LHCN-M2 (cell line): ENCODE data around the gene GPBP1. TPM values are rescaled to one million over a fixed set of nuclear protein-coding genes. Genes with fewer than 3 reads are reported as not detected.
"Not testable (repeated sequence)": the region's sequence is repeated elsewhere in the genome, so short reads cannot be mapped to it uniquely, and the experiment has no call there.

Experiments used
- DNase-seq: peaks from one replicate; pipeline ENCODE4 v3.0.0-alpha.2; 2012; ENCODE audit warnings: low read depth
- polyA plus RNA-seq: library from polyadenylated mRNA; unstranded; fragments of >200 nt; gene quantifications from one replicate; pipeline ENCODE4 v1.2.1, GENCODE V29; 2012; ENCODE audit warnings: missing spikeins
- total RNA-seq: library from RNA; depleted of rRNA; stranded (reverse); fragments of >200 nt; gene quantifications from 2 replicates; pipeline ENCODE4 v1.2.3, GENCODE V29; 2014; rRNA removed

GPBP1 gene, protein sequence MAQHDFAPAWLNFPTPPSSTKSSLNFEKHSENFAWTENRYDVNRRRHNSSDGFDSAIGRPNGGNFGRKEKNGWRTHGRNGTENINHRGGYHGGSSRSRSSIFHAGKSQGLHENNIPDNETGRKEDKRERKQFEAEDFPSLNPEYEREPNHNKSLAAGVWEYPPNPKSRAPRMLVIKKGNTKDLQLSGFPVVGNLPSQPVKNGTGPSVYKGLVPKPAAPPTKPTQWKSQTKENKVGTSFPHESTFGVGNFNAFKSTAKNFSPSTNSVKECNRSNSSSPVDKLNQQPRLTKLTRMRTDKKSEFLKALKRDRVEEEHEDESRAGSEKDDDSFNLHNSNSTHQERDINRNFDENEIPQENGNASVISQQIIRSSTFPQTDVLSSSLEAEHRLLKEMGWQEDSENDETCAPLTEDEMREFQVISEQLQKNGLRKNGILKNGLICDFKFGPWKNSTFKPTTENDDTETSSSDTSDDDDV
- total RNA-seq, result 47.8 and 48.5 TPM in 2 replicates
- polyA plus RNA-seq, result 15.7 TPM

DNA sequence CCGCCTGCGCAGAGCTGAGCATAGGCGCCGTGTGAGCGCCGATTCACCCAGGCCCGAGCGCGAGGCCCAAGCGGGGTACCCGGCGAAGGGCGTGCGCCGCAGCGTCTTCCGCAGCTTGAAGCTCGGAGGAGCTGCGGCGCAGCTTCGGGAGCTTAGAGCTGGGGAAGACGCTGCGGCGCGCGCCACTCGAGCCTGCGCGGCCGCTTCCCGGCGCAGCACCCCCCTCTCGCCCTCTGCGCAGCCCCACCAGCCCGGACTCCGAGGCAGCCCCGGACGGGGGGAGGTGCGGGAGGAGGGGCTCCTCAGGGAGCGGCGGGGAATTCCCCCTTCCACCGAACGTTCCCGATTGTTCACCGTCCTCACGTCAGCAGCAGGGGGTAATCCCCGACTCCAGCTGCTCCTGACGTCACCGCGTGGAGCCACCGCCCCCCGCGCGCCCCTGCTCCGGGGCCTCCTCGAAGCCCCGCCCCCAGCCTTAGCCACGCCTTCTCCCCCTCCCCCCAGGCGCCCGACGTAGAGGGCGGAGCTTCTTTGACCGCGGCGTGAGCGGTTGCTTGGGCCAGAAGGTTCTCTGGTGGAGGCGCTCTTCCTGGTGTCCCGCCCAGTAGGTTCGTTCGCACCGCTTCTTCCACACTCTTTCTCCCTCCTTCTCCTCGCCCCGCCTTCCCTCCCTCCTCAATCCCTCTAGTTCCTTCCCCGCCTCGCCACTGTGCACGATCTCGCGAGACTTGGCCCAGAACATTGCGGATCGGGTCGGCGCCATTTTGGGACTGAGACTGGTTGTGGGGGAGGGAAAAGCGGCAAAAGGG is at the start of gene GPBP1:
Gene GPBP1 (plus strand): TSS at position 741 of the 809 bp plus-strand sequence. CDS start 40,072 bp downstream, outside the sequence.
- peak; percentile 99 for DNase-seq

GRCh38 chr5:57128325-57128724 is 45.5 kb upstream of the GPBP1 start:
- no peak for DNase-seq

GRCh38 chr5:57133574-57133973 is 40.3 kb upstream of the GPBP1 start:
- no peak for DNase-seq

GRCh38 chr5:57137401-57137800 is 36.5 kb upstream of the GPBP1 start:
- no peak for DNase-seq

- DNase-seq, result no peak
These were observed 21.5 kb upstream of the GPBP1 start for GRCh38 chr5:57152316-57152715.

DNA sequence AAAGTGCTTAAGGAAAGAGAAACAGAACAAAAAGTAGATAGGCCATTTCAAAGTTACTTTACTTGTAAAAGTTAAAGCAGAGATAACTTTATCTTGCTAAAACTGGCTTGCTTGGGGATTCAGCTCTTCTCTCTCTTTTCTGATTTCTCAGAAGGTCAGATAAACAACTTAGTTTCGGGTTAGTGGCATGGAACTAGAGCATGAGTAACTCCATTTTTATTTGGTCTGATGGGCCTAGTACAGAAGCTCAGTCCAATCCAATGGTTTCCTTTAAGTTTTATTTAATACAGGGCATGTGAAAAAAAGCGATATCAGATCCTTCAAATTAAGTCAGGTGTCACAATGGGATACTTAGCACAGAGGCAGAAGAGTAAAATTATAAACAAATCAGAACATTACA is 18.8 kb upstream of the GPBP1 start:
- DNase-seq, result no peak

- DNase-seq, result no peak
These were observed 16.7 kb upstream of the GPBP1 start for GRCh38 chr5:57157131-57157530.

DNA sequence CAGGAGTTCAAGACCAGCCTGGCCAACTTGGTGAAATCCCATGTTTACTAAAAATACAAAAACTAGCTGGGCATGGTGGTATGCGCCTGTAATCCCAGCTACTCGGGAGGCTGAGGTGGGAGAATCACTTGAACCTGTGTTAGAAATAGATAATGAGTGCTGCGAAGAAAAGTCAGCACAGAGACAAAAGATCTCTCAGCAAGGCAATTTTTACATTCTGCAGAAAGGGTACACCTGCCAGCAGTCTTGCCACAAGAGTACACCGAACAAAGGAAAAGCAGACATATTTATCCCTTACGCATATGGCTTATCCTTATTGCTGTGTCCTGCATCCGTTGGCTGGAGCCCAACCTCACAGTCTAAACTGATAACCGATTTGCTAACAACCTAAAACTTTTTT is 16.2 kb upstream of the GPBP1 start:
- no peak for DNase-seq

DNA sequence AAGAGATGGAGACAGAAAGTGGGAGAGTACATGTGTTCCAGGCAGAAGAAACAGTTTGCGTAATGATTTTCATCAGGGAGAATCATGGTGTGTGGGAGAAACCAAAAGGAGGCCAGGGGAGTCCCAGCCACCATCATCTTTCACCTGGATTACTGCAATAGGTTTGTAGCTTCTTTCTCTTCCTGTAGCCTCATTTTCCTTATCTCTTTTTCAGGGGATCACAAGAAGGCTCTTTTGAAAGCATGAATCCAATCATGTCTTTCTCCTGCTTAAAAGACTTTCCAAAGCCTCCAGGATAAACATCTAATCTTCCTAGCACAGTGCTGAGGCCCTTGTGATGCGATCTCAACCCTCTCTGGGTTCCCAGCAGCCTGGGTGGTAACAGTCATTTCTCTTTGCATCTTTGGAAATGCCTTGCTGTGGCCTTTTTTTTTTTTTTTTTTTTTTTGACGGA is 10.3 kb upstream of the GPBP1 start:
- DNase-seq, result no peak

- DNase-seq, result no peak
These were observed 9.7 kb upstream of the GPBP1 start for GRCh38 chr5:57164124-57164523.

DNA sequence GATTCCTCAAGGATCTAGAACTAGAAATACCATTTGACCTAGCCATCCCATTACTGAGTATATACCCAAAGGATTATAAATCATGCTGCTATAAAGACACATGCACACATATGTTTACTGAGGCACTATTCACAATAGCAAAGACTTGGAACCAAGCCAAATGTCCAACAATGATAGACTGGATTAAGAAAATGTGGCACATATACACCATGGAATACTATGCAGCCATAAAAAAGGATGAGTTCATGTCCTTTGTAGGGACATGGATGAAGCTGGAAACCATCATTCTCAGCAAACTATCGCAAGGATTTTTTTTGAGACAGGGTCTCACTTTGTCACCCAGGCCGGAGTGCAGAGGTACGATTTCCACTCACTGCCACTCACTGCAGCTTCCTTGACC is 8.7 kb upstream of the GPBP1 start:
- DNase-seq, result not testable (repeated sequence)

DNA sequence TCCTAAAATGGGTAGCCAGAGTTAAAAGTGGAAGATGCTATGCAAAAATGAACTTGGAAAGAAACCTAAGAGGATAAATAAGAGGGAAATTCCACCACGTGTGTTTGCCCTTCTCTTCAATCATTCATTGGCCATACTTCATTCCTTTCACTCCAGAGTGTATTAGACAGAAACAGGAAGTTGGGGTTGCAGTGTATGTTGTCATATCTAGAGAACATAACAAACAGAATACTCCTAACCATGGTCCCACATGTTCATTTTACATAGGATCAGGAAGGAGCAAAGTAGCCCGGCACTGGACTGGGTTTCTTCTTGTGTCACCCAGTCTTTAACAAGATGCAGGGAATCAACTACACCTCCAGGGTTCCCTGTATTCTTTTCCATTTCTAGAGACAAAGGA is 7.6 kb upstream of the GPBP1 start:
- DNase-seq, result no peak

DNA sequence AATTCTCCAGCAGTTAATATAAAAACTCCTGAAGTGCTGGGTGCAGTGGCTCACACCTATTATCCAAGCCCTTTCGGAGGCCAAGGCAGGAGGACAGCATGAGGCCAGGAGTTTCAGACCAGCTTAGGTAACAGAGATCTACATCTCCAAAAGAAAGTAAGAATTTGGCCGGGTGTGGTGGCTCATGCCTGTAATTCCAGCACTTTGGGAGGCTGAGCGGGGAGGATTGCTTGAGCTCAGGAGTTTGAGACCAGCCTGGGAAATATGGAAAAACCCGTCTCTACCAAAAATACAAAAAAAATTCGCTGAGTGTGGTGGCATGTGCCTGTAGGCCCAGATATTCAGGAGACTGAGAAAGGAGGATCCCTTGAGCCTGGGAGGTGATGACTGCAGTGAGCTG is 6.7 kb upstream of the GPBP1 start:
- no peak for DNase-seq

- not testable (repeated sequence) for DNase-seq
These were observed 3.7 kb upstream of the GPBP1 start for GRCh38 chr5:57170116-57170515.

DNA sequence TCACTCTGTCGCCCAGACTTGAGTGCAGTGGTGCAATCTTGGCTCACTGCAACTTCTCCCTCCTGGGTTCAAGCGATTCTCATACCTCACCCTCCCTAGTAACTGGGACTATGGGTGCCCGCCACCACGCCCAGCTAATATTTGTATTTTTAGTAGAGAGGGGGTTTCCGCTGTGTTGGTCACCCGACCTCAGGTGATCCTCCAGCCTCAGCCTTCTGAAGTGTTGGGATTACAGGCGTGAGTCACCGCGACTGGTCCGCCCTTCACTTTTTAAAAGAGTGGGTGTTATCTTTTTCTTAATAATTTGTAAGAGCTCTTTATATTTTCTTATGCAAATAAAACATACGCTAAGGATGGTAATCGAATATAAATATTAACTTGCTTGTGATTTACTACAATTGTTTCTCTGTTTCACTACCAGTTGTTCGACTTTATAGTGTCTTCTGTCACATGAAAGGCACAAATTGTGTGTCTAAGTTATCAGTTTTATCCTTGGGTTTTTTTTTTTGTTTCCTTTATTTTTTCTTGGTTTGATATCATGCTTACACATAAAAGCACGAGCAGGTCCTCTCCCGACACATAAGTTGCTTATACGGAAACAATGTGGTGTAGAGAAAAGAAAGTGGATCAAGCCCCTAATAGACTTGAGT is 1.9 kb upstream of the GPBP1 start:
- DNase-seq, result no peak

- DNase-seq, result no peak
These were observed 1.2 kb upstream of the GPBP1 start for GRCh38 chr5:57172466-57173318.

- DNase-seq, result no peak
These were observed 450 bp downstream of the GPBP1 start for GRCh38 chr5:57174128-57174889.

- DNase-seq, result no peak
These were observed 1.1 kb downstream of the GPBP1 start for GRCh38 chr5:57174890-57175510.

- no peak for DNase-seq
These were observed 1.9 kb downstream of the GPBP1 start for GRCh38 chr5:57175551-57176309.
